M059J (cell line): Measurements from ENCODE around the gene ZIK1. TPM values are rescaled to one million over a fixed set of nuclear protein-coding genes. Genes with fewer than 3 reads are reported as not detected.

Experiments used
- DNase-seq: peaks from one replicate; pipeline ENCODE4 v3.0.0-alpha.2; 2012; ENCODE audit warnings: low read depth
- total RNA-seq: library from RNA; depleted of rRNA; stranded (reverse); fragments of >200 nt; shearing (Covaris generic); gene quantifications from 2 replicates; pipeline ENCODE4 v1.2.3, GENCODE V29; 2014; rRNA removed

The ZIK1 gene
- 10.3 and 12.3 TPM in 2 replicates for total RNA-seq

DNA sequence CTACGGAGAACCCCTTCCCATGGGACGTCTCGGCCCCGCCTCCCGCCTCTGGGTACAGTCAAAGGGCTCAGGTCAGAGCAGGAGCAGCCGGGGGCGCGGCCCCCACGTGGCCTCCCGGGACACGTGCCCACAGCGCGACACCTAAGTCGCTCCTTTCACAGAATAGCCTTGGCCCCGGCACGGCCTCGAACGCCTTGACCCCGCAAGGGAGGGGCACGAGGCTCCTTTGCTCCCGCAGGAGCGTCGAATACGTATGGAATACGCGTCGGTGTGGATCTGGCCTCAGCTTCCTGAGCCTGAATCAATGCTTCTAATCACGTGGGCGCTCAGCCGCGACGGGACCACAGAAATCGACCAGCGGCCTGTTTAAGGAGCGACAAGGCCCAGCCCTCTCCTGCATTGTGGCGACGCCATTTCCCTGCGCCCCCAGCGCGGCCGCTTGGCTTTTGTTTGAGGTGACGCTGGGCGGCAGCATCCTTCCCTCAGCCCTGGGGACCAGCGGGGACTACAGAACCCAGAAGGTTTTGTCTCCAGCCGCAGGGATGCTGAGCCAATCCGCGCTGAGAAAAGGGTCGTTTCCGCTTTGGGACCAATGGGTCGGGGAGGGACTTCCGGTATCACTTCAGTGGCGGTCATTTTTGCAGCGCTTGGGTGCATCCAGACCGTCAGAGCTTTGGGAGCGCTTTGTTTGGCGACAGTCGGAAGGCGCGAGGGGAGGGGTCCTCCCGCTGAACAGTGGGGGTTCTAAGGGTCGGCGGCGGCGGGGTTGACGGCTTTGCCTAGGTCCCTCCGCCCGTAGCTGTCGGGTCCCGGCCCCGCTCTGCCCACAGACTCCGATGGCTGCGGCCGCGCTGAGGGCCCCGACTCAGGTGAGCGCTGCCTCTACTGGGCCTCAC, at the start of gene ZIK1:
ZIK1 (plus strand) TSS at position 625 of the 896 bp plus-strand sequence; CDS start at position 837, 212 bp downstream.
- peak; percentile 93 for DNase-seq

DNA sequence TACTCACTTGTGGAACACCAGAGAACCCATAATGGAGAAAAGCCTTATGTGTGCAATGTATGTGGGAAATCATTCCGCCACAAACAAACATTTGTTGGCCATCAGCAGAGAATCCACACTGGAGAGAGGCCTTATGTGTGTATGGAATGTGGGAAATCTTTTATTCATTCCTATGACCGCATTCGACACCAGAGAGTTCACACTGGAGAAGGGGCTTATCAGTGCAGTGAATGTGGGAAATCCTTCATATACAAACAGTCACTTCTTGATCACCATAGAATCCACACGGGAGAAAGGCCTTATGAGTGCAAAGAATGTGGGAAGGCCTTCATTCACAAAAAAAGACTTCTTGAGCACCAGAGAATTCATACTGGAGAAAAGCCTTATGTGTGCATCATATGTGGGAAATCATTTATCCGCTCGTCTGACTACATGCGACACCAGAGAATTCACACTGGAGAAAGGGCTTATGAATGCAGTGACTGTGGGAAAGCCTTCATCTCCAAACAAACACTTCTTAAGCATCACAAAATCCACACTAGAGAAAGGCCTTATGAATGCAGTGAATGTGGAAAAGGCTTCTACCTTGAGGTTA, 45.9 kb upstream of the ZIK1 start:
- no peak for DNase-seq

DNA sequence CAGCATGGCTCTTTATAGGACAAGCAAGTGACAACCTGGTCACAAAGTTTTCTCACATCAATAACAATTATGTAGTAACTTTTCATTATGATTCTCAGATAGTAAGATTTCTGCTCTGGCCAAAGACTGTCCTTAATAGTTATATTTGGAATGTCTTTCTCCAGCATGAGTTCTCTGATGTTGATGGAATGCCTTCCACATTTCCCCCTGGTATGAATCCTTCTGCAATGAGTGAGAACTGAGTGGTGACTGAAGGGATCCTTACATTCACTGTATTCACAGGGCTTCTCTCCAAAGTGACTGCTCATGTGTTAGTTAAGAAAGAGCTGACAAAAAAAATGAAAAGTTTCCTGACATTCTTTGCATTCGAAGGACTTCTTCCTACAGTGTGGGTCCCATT, 37.4 kb upstream of the ZIK1 start:
- no peak for DNase-seq

DNA sequence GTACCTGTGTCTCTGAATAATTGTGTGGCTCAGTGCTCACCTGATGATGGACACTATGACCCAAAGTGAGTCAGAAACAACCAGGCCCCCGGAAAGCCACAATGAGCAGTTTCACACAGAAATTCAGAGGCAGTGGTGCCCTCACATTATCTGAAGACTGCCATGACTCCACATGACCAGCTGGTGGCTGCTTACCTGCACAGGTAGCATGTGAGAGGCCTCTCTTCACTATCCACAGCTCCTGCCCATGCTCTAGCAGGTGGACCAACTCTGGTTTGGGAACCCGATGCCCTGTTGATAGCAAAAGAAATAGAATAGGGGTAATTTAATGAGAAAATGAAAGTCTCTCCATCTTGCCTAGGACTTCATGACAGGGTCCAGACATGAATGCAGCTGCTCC, 31.5 kb upstream of the ZIK1 start:
- DNase-seq = no peak

DNA sequence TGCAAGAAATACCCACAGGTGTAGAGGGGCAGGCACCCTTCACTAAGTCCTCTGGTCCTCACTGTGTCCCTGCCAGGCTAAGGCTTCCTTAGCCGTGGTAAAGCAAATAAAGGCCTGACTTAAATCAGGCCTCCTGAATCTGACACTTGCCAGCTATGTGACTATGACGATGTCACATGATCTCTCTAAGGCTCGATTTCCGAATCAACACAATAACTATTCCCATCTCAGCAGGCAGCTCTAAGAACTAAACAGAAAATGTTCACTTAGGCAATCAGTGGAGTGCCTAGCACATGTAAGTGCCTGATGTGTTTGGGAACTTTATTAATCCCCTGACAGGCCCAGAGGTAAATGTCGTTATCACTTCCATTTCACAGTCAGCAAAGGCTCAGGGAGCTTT, 26.3 kb upstream of the ZIK1 start:
- no peak for DNase-seq

DNA sequence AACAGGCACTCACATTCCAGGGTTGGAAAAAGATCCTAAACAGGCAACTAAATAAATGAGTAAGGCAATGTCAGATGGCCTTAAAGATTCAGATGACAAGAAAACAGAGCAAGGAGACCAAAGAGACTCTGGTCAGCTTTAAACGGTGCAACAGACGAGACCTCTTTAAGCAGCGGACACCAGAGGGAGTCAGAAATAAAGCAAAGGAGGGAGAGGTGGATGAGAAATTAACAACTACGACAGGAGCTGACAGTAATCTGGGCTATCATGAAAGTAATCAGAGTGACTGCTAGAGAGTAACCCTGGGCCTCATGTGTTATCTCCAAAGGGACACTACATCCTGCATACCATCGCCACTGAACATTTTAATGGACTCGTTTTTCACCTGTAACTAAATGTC, 25.4 kb upstream of the ZIK1 start:
- DNase-seq = no peak

DNA sequence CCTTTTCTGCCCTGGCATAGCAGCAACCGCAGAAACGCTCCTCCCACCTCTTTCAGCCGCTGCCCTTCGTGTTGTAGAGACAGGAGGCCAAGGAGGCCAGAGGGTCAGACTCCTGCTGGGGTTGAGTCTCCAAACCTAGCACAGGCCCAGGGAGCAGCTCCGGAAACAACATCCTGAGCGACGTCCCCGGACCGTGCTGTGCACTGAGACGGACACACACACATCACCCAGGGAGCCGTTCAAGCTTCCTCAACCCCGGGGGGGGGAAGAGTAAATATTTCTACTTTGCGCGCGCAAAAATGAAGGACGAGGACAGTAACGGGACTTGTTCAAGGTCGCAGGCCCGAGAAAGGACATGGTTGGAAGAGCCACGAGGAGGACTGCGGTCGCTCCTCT, 24.9 kb upstream of the ZIK1 start:
- peak; percentile 64 for DNase-seq

DNA sequence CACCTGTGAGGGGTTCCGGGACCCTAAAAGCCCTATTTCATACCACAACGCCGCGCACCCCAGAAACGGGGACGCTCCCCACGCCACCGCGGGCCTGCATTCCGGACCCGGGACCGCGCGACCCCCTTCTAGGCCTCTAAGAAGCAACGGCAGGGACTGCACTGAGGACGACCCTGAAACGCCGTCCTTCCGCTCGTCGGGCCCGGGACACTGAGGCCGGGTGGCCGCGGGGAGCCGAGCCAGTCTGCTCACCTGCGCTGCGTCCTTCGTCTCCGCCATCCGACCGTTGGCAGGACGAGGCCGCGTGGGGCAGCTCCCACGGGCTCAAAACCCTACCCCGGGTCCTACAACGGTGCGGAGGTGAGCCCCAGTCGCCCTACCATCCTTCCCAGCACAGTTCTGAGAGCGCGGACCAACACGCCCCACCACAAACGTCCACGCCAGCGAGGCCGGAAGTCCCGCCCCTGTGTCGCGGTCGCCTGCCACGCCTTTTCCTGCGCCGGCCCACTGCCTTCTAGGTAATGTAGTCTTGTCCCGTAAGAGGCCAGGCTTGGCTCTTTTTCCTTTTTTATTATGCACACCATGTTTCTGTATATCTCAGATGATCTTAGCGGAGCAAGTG, 24.4 kb upstream of the ZIK1 start, which contains the start of gene ZNF550:
ZNF550 (minus strand) TSS at position 460 of the 622 bp plus-strand sequence; CDS start at position 279, 181 bp downstream.
- DNase-seq = peak; percentile 92

DNA sequence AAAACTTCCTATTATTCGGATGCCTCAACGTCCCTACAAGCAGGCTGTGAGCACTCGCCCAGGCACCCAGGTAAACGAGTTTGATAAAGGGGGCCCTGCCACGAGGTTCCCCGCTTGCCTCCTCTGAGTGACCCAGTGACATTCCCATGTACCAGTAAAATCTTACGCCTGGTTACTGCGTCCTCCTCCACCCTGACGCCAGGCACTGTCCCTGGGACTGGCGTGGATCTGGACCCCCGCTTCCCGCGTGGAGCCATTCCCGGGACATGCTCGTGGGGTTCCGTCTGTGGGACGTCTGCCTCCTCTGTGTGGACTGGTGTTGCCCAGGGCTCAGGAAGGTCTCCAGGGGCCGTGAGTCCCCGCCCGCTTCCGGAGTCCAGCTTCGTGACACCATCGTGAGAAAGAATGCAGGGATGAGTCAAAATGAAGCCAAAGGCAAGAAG, 23.9 kb upstream of the ZIK1 start:
- peak; percentile 92 for DNase-seq

DNA sequence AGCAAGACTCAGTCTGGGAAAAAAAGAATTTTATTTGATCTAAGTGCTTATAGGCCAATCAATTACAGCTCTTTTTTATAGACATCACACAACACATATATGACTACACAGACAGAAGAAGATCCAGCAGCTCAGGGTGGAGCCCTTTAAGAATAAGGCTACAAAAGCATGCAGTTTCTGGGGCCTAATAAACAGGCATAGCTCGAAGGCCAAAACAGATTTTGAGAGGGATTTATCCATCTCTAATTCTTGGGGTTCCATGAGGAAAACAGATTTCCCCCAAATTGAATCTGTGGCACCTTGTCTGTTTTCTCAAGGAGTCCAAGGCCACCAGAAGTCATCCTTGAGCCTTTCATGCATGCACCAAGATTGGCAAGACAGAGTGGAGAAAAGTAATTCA, 20.4 kb upstream of the ZIK1 start:
- no peak for DNase-seq

DNA sequence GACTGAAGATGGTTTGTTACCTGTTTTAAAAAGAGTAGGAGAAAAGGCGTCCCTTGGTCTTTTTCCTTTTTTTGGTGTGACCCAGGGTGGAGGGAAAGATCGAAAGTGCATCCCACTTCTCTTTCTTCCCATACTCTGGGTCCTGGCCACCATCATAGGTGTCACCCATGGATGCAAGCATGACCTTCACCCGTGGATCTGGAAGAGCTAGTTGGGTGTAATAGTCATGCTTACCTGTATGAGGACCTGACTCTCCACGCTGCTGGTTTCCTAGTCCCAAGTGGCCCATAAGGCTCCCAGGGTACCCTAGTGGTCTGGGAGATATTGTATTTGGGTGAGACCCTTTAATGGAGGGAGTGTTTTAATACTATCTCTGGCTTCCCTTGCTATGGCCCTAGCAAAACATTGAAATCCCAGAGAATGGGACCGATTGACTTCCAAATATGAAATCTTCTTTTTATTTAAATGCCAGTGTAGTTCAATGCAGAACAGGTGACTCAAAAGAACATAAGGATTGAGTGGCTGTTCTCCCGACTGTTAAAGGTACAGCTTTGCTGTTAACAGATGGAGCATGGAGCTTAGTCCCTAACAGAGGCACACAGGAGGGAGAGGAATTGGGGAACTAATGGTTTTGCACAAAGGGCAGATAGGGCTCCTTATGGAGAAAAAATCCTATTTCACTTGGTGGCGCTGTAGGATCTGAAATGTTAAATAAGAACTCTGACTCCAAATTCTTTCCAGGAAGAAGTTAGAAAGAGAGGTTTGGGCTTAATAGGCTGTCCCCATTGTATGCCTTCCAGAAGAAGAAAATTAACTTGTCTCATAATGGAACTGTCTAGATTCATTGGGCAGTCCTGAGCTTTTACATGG, 17.3 kb upstream of the ZIK1 start:
- DNase-seq = peak; percentile 35

DNA sequence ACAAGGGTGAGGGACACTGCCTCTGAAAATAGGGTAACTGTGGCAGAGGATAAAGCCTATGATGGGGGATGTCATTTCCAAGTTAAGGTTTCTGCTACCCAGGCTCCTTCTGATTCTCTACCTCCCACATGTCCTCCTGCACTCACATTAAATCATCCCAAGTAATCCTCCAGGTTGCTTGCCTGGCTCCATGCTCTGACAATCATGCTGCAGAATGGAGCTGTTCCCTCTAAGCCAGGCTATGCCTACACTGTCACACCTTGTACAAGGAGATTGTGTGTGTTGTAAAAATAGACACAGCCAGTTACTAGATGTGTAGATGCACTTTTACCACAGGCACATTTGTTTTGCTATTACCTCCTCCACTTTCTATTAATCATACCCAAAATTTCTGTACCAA, 13.2 kb upstream of the ZIK1 start:
- DNase-seq = no peak

DNA sequence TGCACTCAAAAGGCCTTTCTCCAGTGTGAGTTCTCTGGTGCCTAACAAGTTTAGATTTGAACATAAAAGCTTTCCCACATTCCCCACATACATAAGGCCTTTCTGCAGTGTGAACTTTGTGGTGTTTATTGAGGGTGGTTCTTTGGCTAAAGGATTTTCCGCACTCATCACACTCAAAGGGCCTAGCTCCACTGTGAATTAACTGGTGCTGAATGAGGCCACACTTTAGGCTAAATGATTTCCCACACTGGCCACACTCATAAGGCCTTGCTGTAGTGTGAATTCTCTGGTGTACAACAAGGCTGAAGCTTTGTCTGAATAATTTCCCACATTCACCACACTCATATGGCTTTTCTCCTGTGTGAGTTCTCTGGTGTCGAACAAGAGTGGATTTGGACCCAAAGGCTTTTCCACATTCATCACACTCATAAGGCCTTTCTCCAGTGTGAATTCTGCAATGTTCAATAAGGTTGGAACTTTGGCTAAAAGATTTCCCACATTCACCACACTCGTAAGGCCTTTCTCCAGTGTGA, 11.5 kb upstream of the ZIK1 start:
- DNase-seq = no peak

DNA sequence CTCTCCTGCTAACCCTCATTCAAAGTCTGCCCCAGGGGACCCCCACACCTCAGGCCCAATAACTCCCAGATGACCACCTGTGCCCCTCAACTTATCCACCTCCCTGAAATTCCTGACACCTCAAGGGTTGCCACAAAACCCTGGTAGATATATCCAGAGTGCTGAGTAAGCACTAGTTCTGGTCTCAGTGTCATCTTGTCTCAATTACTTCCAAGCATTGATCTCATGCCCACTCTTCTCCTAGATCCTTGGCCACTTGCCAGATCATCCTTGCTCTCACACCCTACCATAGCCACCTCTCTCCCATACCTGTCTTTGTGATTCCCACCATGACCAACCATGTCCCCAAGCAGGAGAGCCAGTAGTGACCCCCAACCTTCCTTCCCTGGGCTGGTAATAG, 7.3 kb upstream of the ZIK1 start:
- DNase-seq = no peak

DNA sequence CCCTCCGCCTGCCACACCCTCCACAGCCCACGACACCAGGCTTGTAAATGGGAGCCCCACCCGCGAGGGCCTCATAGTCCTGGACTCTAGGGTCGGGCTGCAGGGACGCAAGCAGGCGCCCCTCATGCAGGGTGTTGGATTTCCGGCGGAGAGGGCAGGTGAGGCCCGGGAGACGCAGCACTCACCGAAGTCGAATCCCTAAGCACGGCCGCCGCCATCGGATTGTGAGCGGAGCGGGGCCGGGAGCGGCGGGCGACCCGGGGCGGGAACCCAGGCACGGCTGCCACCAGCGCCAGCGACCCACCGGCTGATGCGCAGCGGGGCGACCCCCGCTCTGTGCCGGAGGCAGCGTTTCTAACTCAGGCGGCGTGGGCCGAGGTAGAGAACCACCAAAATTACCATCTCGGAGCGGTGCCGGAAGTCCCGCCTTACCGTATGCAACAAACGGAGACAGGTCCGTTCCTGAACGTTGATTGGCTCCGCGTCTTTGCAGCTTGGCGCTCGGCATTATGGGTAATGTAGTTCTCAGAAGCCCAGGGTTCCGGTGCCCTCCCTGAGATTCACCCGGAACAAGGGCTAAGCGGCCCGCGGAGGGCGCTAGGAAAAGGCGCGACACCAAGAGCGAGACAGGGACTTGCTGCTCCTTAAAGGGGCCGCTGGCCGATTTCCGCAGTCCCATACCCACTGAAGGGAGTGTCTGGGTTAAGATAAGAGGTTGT, 5.3 kb upstream of the ZIK1 start, which contains the start of gene ZNF416:
ZNF416 (minus strand) TSS at position 425 of the 719 bp plus-strand sequence; CDS start at position 218, 207 bp downstream.
- DNase-seq = peak; percentile 99

DNA sequence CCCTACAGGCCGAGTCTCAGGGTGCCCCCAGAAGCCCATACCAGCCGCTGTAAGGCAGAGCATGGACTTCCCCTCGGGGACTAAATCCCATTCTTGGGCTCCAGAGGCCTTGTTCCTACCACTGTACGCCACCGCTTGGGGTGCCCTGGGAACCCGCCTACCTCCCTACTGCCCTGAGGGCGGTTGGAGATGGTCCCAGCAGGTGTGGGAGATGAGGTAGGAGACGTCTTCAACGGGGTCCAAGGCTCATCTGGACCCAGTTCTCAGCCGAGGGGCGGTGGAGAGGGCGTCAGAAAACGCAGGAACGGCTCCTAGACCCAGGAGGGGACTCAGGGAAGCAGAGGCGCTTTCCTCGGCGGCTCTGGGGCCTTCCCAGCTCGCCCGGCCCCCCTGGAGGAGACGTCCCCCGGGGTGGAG, 833 bp upstream of the ZIK1 start:
- no peak for DNase-seq

DNA sequence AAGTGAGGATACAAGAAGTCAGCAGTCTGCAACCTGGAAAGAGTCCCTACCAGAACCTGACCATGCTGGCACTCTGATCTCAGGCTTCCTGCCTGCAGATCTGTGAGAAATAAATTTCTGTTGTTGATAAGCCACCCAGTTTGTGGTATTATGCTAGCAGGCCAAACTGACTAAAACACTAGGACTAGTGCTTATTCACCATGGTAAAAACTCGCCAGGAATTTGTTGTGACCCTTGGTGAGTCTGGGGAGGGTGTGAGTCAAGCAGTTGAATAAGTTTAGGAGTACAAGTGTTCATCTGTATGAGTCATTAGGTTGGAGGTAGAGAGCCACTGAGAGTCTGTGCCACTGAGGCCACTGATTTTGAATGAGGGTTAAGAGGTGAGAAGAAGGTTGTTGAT, 3.6 kb downstream of the ZIK1 start:
- DNase-seq = peak; percentile 91

DNA sequence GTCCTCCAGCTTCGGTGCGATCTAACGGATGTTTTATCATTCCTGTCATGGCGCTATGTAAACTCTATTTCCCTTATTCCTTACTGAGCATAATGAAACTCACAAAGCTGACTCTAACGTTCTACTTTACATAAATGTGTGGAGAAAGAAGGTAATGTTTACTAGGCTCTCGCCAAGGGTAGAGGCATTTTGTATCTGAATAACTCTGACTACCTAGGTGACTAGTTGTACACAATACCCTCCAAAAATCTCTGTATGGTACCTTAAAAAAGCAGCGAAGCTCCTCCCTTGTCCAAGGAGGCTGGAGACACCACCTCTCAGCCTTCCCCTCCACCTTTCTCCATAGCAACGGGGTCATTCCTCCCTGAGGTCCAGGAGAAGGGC, 15.4 kb downstream of the ZIK1 start:
- no peak for DNase-seq

DNA sequence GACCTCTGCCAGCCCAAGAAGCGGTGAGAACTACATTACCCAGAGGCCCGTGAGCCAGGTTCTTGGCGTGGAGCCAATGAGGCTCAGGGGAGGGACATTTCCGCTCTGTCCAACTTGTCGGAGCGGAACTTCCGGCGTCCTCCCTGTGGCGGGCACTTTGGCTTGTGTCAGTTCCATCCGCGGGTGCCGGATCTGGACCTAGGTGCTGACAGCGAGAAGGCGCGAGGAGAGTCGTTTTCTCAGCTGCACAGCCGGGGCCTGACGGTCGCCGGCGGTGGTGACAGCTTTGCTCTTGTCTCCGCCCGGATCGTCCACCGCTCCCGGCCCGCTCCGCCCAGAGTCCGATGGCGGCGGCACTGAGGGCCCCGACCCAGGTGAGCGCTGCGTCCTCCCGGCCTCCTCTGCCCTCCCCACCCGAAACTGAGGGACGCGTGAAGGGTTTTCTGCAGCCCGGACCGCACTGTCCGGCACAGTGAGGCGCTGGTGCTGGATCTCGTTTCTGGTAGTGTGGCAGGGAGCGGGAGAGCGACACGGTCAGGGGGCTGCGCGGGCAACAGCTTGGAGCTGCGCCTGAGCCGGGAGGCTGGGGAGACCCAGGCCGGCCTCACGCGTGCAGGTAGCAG, 15.9 kb downstream of the ZIK1 start, which contains the start of gene ZNF530:
ZNF530 (plus strand) TSS at position 125 of the 623 bp plus-strand sequence. CDS start 4,461 bp downstream, outside the sequence.
- DNase-seq = peak; percentile 93

DNA sequence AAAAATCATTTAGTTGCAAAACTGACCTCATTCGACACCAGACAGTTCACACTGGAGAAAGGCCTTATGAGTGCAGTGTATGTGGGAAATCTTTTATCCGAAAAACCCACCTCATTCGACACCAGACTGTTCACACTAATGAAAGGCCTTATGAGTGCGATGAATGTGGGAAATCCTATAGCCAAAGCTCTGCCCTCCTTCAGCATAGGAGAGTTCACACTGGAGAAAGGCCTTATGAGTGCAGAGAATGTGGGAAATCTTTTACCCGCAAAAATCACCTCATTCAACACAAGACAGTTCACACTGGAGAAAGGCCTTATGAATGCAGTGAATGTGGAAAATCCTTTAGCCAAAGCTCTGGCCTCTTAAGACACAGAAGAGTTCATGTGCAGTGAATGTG, 23.0 kb downstream of the ZIK1 start:
- no peak for DNase-seq
